HG03457 (cell line): ENCODE results near the gene WWC2.
"Not testable (repeated sequence)": the region's sequence is repeated elsewhere in the genome, so short reads cannot be mapped to it uniquely, and the experiment has no call there.

Experiments used
- ATAC-seq: cut with Tn5 transposase; IDR thresholded peaks from one replicate; pipeline ENCODE4 v1.9.1; 2021; ENCODE audit warnings: moderate number of reproducible peaks; ENCODE audit not compliant: unreplicated experiment

WWC2 gene

GRCh38 chr4:183193730-183194338 is 94.8 kb downstream of the WWC2 start:
- ATAC-seq = not testable (repeated sequence)

- no peak for ATAC-seq
These were observed 96.5 kb downstream of the WWC2 start for GRCh38 chr4:183195534-183195933.

- ATAC-seq = no peak
These were observed 98.1 kb downstream of the WWC2 start for GRCh38 chr4:183197140-183197539.

- ATAC-seq = no peak
These were observed 101.4 kb downstream of the WWC2 start for GRCh38 chr4:183200453-183200852.

- ATAC-seq = no peak
These were observed 102.3 kb downstream of the WWC2 start for GRCh38 chr4:183201331-183201730.

- ATAC-seq = no peak
These were observed 103.5 kb downstream of the WWC2 start for GRCh38 chr4:183202523-183202922.

DNA sequence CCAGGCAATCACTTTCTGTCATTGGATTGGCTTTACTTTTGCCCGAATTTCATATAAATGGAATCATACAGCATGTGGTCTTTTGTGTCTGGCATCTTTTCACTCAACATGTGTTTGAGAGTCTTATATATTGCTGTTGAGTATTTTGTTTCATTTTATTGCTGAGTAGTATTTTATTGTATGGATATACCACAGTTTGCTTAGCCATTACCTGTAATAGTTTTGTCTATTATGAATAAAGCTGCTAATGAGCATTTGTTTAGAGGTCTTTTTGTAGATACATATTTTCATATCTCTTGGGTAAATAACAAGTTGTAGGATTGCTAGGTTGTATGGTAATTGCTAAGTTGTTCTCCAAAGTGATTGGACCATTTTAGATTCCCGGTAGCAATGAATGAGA is 105.7 kb downstream of the WWC2 start:
- ATAC-seq = no peak

- ATAC-seq = no peak
These were observed 106.1 kb downstream of the WWC2 start for GRCh38 chr4:183205193-183205592.

GRCh38 chr4:183205709-183206108 is 106.7 kb downstream of the WWC2 start:
- no peak for ATAC-seq

DNA sequence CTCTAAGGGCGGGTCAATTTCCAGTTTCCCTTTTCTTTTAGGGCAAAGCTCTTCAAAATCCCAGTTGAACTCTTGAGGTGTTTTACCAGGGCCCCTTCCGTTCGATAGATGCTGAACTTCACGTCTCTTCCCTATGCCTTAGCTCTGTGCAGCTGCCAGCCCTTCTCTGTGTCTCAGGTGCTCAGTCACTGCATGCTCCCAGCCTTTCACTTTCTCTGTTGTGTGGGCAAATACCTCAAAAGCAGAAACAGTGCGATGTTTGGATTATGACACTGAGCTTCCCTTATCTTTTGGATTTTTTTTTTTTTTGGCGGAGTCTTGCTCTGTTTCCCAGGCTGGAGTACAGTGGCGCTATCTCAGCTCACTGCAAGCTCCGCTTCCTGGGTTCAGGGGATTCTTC is 112.5 kb downstream of the WWC2 start:
- ATAC-seq = no peak

DNA sequence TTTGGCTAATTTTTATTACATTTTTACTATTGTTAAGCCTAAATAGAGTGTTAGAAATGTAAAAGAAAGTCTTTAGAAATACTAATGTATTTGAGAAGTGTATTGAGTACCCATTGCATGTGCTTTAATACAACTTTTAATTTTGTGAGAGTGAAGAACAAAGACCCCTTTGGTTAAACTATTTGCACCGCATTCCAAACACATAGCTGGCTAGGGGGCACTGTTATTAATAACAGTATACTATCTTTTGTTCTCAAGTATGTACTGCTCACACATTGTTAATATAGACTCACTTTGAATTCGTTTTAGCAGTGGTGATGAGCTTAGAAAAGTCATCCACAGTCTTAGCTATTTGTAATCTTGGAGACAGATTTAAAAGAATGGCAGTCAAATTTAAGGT is 114.9 kb downstream of the WWC2 start:
- no peak for ATAC-seq

DNA sequence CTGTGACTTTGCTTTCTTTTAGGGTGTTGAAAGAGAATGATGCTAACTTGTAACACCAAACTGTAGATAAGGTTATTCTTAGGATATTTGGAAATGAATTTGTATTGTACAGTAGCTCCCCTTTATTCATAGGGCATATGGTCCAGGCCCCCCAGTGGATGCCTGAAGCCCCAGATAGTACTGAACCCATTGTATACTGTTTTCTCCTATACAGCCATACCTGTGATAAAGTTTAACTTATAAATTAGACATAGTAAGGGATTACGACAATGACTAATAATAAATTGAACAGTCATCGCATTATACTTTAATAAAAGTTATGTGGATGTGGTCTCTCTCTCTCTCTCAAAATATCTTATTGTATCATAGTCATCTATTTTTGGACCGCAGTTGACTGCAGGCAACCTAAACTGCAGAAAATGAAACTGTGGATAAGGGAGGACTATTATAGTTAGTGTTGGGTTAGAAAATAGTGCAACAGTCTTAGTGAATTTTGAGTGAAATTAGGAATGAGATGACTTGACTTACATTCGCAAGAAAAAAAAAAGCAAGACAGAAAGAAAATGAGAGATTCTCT is 115.9 kb downstream of the WWC2 start:
- no peak for ATAC-seq

- no peak for ATAC-seq
These were observed 121.2 kb downstream of the WWC2 start for GRCh38 chr4:183220236-183220635.

- no peak for ATAC-seq
These were observed 124.0 kb downstream of the WWC2 start for GRCh38 chr4:183223053-183223452.

GRCh38 chr4:183229397-183229796 is 130.3 kb downstream of the WWC2 start:
- no peak for ATAC-seq

GRCh38 chr4:183240581-183241321 is 141.7 kb downstream of the WWC2 start:
- ATAC-seq = no peak

DNA sequence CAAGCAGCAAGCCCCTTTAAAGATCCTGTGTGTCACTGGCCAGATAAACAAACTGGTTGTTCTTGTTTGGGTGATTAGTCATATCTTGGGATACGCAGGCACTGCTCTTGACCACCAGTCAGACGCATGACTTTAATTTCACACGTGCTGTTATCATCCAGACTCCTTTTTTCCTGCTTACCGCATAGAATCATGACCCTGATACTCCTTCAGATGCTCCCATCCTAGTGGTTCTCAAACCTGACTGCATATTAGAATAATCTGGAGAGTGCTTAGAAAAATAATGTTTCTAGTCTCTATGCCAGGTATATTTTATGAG is 142.2 kb downstream of the WWC2 start:
- no peak for ATAC-seq

GRCh38 chr4:183241721-183242151 is 142.7 kb downstream of the WWC2 start:
- no peak for ATAC-seq

GRCh38 chr4:183242291-183242690 is 143.2 kb downstream of the WWC2 start:
- no peak for ATAC-seq

GRCh38 chr4:183244019-183244418 is 145.0 kb downstream of the WWC2 start:
- ATAC-seq = no peak

DNA sequence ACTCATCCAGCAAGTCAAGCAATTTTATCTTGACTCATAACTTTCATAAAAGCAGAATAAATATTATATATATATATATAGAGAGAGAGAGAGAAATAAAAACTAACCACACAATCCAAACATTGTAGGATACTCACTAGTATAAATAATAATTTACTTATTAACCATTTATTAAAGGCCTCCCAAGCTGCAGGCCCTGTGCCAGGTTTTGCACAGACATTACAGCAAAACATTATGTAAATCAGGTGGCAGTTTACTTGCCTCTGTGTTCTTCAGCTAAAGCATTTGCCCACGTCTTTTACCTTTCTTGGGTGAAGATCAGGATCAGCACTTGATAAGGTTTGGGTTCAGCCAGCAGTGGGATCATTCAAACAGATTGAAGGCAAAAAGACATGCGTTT is 145.4 kb downstream of the WWC2 start:
- ATAC-seq = no peak

DNA sequence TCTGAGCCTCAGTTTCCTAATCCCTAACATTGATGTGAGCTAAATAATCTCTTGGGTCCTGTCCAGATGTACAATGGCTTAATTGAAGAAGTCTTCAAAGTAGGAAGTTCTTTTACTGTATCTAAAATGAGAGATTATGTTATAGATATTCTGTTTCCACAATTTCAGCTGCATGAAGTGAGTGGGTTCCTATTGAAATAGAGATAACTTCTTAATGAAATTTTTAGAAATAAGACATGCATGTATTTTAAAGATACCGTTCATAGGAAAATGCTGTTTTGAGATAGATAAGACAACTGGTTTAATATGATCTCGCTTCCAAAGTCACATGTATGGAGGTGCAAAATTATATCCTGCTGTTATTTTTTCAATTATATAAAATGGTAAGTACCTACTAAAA is 149.1 kb downstream of the WWC2 start:
- ATAC-seq = no peak

GRCh38 chr4:183249854-183250253 is 150.8 kb downstream of the WWC2 start:
- no peak for ATAC-seq
